NT2/D1 (cell line): Measurements from ENCODE around the gene CGB2.
A peak's percentile ranks its signal among the peaks of the same experiment; 100 is the strongest.

Source experiments
- DNase-seq: peaks from one replicate; pipeline ENCODE4 v3.0.0-alpha.2; 2011; ENCODE audit warnings: low read depth, low spot score
- H3K27me3 ChIP-seq: 2 replicates; pipeline ENCODE4 v1.6.0; 2011; ENCODE audit warnings: mild to moderate bottlenecking; ENCODE audit not compliant: insufficient read length, insufficient read depth
- H3K36me3 ChIP-seq: 2 replicates; pipeline ENCODE4 v1.6.1; 2011; ENCODE audit warnings: mild to moderate bottlenecking, low read length, mixed read lengths; ENCODE audit not compliant: insufficient read depth, insufficient read length
- H3K4me1 ChIP-seq: 2 replicates; pipeline ENCODE4 v1.5.1; 2011; ENCODE audit not compliant: insufficient read depth, insufficient read length
- H3K4me3 ChIP-seq: 2 replicates; pipeline ENCODE4 v1.5.1; 2011; ENCODE audit warnings: low read depth; ENCODE audit not compliant: insufficient read length
- H3K9ac ChIP-seq: 2 replicates; pipeline ENCODE4 v1.6.0; 2011; ENCODE audit warnings: low read depth; ENCODE audit not compliant: insufficient read length
- H3K9me3 ChIP-seq: 2 replicates; pipeline ENCODE4 v1.5.1; 2011; ENCODE audit warnings: mild to moderate bottlenecking, low read length; ENCODE audit not compliant: insufficient read depth
- SUZ12 ChIP-seq: IDR thresholded peaks from 2 replicates; pipeline ENCODE4 v1.6.1; 2011; ENCODE audit not compliant: insufficient read length, insufficient read depth; ENCODE audit errors: extremely low read depth
- YY1 ChIP-seq: IDR thresholded peaks from 2 replicates; pipeline ENCODE4 v1.6.1; 2011; ENCODE audit not compliant: insufficient read length, insufficient read depth
- ZNF274 ChIP-seq: IDR thresholded peaks from 2 replicates; pipeline ENCODE4 v1.6.1; 2011; ENCODE audit warnings: mild to moderate bottlenecking, low read depth, low read length

CGB2 gene

DNA sequence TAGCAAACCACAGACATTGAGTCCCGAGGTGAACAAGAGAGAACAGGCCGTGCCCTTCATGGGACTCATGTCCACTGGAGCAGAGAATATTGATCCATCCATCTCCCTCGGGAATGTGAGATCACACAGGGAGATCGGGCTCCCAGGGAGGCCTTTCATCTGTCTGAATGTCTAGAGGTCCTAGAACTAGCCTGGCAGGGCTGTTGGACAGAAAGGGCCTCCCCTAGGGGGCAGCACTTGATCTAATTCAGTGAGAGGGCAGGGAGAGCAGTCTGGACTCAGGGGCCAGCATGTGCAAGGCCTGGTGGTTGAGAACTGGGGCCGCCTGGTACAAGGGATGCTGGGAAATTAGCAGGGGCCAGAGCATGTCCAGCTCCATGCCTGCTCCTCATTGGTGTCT lies 33.7 kb upstream of the CGB2 start:
- DNase-seq = no peak
- Histone ChIP-seq H3K4me1 (peaks cover 3% of the 10 kb centered on the region), H3K4me3 (no peak overlapping the region), H3K36me3 (peaks cover 36% of the 10 kb centered on the region), H3K9ac (no peak overlapping the region), H3K9me3 (no peaks in the 10 kb centered on the region), H3K27me3 (no peaks in the 10 kb centered on the region)
- TF ChIP-seq SUZ12 (no peak), ZNF274 (no peak), YY1 (no peak)

- no peaks in the 10 kb centered on the region for H3K9me3 ChIP-seq
- H3K4me3 ChIP-seq = no peak overlapping the region
- no peak for DNase-seq
- H3K27me3 ChIP-seq = no peaks in the 10 kb centered on the region
- peak overlapping the region; percentile 0 for H3K9ac ChIP-seq
- H3K4me1 ChIP-seq = peaks cover 3% of the 10 kb centered on the region
- TF ChIP-seq SUZ12 (no peak), YY1 (no peak), ZNF274 (no peak)
- peaks cover 53% of the 10 kb centered on the region for H3K36me3 ChIP-seq
Measured at GRCh38 chr19:48999481-49000325, 32.0 kb upstream of the CGB2 start.

DNA sequence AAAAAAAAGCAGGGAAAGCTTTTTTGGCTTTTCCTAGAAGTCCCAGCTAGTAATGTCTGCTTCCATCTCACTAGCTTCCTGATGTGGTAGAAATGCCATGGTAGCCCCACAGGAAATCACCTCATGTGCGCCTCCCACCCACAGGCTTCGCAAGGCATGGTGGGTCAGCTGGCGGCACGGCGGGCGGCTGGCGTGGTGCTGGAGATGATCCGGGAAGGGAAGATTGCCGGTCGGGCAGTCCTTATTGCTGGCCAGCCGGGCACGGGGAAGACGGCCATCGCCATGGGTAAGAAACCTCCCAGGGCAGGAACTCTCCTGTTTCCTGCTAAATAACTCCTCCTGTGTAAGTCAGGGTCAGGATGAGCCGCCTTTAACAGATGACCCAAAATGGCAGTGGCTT lies 27.6 kb upstream of the CGB2 start:
- H3K36me3 ChIP-seq = peaks cover 72% of the 10 kb centered on the region
- H3K4me3 ChIP-seq = no peak overlapping the region
- no peak for DNase-seq
- H3K27me3 ChIP-seq = no peaks in the 10 kb centered on the region
- H3K9ac ChIP-seq = no peak overlapping the region
- H3K9me3 ChIP-seq = no peaks in the 10 kb centered on the region
- TF ChIP-seq SUZ12 = no peak
- no peaks in the 10 kb centered on the region for H3K4me1 ChIP-seq

GRCh38 chr19:49004964-49005614 lies 26.6 kb upstream of the CGB2 start:
- no peak for TF ChIP-seq ZNF274
- TF ChIP-seq YY1 = no peak
- no peak for TF ChIP-seq SUZ12
- H3K9me3 ChIP-seq = no peaks in the 10 kb centered on the region
- no peak for DNase-seq
- H3K27me3 ChIP-seq = no peaks in the 10 kb centered on the region
- no peak overlapping the region for H3K9ac ChIP-seq
- H3K4me3 ChIP-seq = no peak overlapping the region
- no peaks in the 10 kb centered on the region for H3K4me1 ChIP-seq
- peaks cover 71% of the 10 kb centered on the region for H3K36me3 ChIP-seq

DNA sequence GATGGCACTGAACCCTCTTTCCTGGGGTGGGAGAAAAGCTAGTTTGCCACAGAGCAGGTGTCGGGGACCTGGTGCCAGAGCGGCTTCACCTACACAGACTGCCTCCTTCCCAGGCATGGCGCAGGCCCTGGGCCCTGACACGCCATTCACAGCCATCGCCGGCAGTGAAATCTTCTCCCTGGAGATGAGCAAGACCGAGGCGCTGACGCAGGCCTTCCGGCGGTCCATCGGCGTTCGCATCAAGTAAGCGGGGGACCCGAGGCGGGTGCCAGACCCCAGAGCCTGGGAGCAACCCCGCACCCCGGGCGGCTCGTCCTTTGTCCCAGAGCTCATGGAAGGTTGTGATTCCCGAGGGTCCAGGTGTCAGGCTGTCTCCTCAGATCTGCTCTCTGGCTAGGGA lies 24.8 kb upstream of the CGB2 start:
- Histone ChIP-seq H3K27me3 (no peaks in the 10 kb centered on the region), H3K9me3 (no peaks in the 10 kb centered on the region), H3K9ac (no peak overlapping the region), H3K36me3 (peaks cover 76% of the 10 kb centered on the region), H3K4me1 (no peaks in the 10 kb centered on the region), H3K4me3 (no peak overlapping the region)
- DNase-seq = no peak
- TF ChIP-seq YY1 (no peak), ZNF274 (no peak), SUZ12 (no peak)

- H3K4me3 ChIP-seq = no peak overlapping the region
- H3K9ac ChIP-seq = no peak overlapping the region
- H3K27me3 ChIP-seq = no peaks in the 10 kb centered on the region
- no peak for DNase-seq
- no peaks in the 10 kb centered on the region for H3K4me1 ChIP-seq
- TF ChIP-seq ZNF274 (no peak), SUZ12 (no peak), YY1 (no peak)
- H3K36me3 ChIP-seq = peaks cover 75% of the 10 kb centered on the region
- H3K9me3 ChIP-seq = no peaks in the 10 kb centered on the region
Measured at GRCh38 chr19:49009828-49010227, 21.9 kb upstream of the CGB2 start.

- Histone ChIP-seq H3K4me1 (no peaks in the 10 kb centered on the region), H3K9me3 (no peaks in the 10 kb centered on the region), H3K27me3 (no peaks in the 10 kb centered on the region), H3K4me3 (no peak overlapping the region), H3K36me3 (peaks cover 75% of the 10 kb centered on the region), H3K9ac (no peak overlapping the region)
- DNase-seq = no peak
- TF ChIP-seq YY1 (no peak), SUZ12 (no peak), ZNF274 (no peak)
Measured at GRCh38 chr19:49010453-49010852, 21.2 kb upstream of the CGB2 start.
